GM12892 (cell line): ENCODE data around the gene APOC4.

Experiments used
- POLR2A ChIP-seq: IDR thresholded peaks from 2 replicates; pipeline ENCODE4 v1.6.1; 2011; ENCODE audit warnings: low read depth, low read length, control low read depth
- POLR2AphosphoS5 ChIP-seq: IDR thresholded peaks from 2 replicates; pipeline ENCODE4 v1.6.1; 2011; ENCODE audit warnings: low read depth, low read length, control low read depth

DNA sequence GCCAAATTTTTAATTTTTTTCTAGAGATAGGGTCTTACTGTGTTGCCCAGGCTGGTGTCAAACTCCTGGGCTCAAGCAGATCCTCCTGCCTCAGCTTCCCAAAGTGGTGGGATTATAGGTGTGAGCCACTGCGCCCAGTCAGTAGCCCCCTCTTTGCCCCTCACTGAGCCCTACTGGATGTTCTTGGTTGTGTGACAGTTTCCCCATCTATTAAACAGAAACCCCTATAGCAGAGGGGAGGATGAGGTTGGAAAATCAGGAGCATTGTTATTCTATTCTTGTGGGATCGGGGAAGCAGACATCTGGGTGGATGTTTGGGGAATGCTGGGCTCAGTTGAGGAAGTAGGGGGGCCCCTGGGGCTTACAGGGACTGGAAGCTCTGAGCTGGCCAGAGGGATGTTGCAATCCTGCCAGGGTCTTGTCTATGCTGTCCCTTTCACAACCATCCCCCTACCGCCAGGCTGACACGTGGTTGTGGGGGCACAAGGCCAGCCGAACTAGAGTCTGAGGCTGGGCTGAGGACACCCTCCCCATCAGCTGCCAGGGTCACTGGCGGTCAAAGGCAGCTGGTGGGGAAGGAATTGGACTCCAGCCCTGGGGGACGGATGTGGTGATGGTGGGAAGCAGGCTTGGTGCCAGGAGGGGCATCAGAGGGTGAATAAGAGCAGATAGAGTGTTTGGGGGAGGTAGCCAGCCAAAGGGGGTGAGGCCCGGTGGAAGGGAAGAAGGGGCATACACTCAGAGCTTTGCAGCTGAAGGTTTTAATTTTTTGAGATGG, 16.7 kb upstream of the APOC4 start:
- TF ChIP-seq POLR2A (no peak), POLR2AphosphoS5 (no peak)
